GM18505 (cell line): Measurements from ENCODE around the gene IFNA14.

Experiments
- ATAC-seq: cut with Tn5 transposase; IDR thresholded peaks from one replicate; pipeline ENCODE4 v1.9.1; 2021; ENCODE audit not compliant: unreplicated experiment
- POLR2A ChIP-seq: IDR thresholded peaks from 4 replicates; pipeline ENCODE4 v1.6.1; 2011; ENCODE audit warnings: borderline replicate concordance; ENCODE audit not compliant: insufficient read depth, insufficient read length; ENCODE audit errors: extremely low read depth

Gene IFNA14

GRCh38 chr9:21239911-21240310, at the start of gene IFNA14:
TSS of gene IFNA14 (minus strand) at chr9:21240005. CDS start at chr9:21239935, 70 bp downstream.
- no peak for TF ChIP-seq POLR2A
- no peak for ATAC-seq

- TF ChIP-seq POLR2A: no peak
- no peak for ATAC-seq
These were observed 47.5 kb upstream of the IFNA14 start for GRCh38 chr9:21287280-21287679.

- ATAC-seq: no peak
- TF ChIP-seq POLR2A: no peak
These were observed 46.9 kb upstream of the IFNA14 start for GRCh38 chr9:21286659-21287058.

GRCh38 chr9:21286099-21286498, 46.3 kb upstream of the IFNA14 start:
- ATAC-seq: no peak
- TF ChIP-seq POLR2A: no peak

- TF ChIP-seq POLR2A: no peak
- ATAC-seq: no peak
These were observed 41.5 kb upstream of the IFNA14 start for GRCh38 chr9:21281275-21281674.

- no peak for ATAC-seq
- no peak for TF ChIP-seq POLR2A
These were observed 28.5 kb upstream of the IFNA14 start for GRCh38 chr9:21268347-21268657.

GRCh38 chr9:21267485-21268346, 27.9 kb upstream of the IFNA14 start:
- no peak for TF ChIP-seq POLR2A
- ATAC-seq: peak; percentile 77

GRCh38 chr9:21266733-21267484, 27.1 kb upstream of the IFNA14 start:
- no peak for TF ChIP-seq POLR2A
- no peak for ATAC-seq

GRCh38 chr9:21265421-21266189, 25.8 kb upstream of the IFNA14 start:
- ATAC-seq: no peak
- TF ChIP-seq POLR2A: no peak

- ATAC-seq: no peak
- no peak for TF ChIP-seq POLR2A
These were observed 15.9 kb upstream of the IFNA14 start for GRCh38 chr9:21255538-21256212.

GRCh38 chr9:21252721-21253547, 13.1 kb upstream of the IFNA14 start:
- peak; percentile 77 for ATAC-seq
- TF ChIP-seq POLR2A: no peak

GRCh38 chr9:21251638-21252037, 11.8 kb upstream of the IFNA14 start:
- no peak for TF ChIP-seq POLR2A
- ATAC-seq: no peak
